Mesenchymal stem cell (in vitro differentiated cells and primary cell): Measurements from ENCODE around the gene COL23A1.
"Not testable (repeated sequence)": the region's sequence is repeated elsewhere in the genome, so short reads cannot be mapped to it uniquely, and the experiment has no call there.

Source experiments
- DNase-seq: peaks from one replicate; pipeline ENCODE4 v3.0.0-alpha.2; 2013
- H2AFZ ChIP-seq: one replicate; pipeline ENCODE4 v1.6.1; 2013; ENCODE audit warnings: low read depth, mild to moderate bottlenecking, control low read depth, inconsistent platforms, low read length, moderate library complexity
- H2AK5ac ChIP-seq: 2 replicates; pipeline ENCODE4 v1.6.1; 2013; ENCODE audit warnings: low read length, moderate library complexity, mild to moderate bottlenecking, inconsistent platforms; ENCODE audit not compliant: severe bottlenecking
- H2BK120ac ChIP-seq: one replicate; pipeline ENCODE4 v1.6.1; 2013; ENCODE audit warnings: low read depth, mild to moderate bottlenecking, inconsistent platforms, low read length, moderate library complexity
- H2BK12ac ChIP-seq, 2 experiments: one replicate each; pipeline ENCODE4 v1.6.1; 2013; ENCODE audit warnings: inconsistent platforms in 2 of 2, low read length in 2 of 2, mild to moderate bottlenecking in 2 of 2, moderate library complexity in 2 of 2, control low read depth in 1 of 2
- H2BK15ac ChIP-seq: one replicate; pipeline ENCODE4 v1.6.1; 2013; ENCODE audit warnings: mild to moderate bottlenecking, low read depth, inconsistent platforms; ENCODE audit not compliant: poor library complexity, severe bottlenecking
- H2BK5ac ChIP-seq: 2 replicates; pipeline ENCODE4 v1.6.1; 2013; ENCODE audit warnings: low read depth, mild to moderate bottlenecking, low read length, control low read depth, inconsistent platforms; ENCODE audit not compliant: poor library complexity, severe bottlenecking
- H3K14ac ChIP-seq, 2 experiments: one replicate each; pipeline ENCODE4 v1.6.1; 2013; ENCODE audit warnings: inconsistent platforms in 2 of 2, low read length in 2 of 2, control low read depth in 1 of 2, mild to moderate bottlenecking in 1 of 2, moderate library complexity in 1 of 2
- H3K18ac ChIP-seq, 2 experiments: one replicate each; pipeline ENCODE4 v1.6.1; 2013; ENCODE audit warnings: inconsistent platforms in 2 of 2, low read length in 2 of 2, control low read depth in 1 of 2, low read depth in 1 of 2, mild to moderate bottlenecking in 1 of 2
- H3K23ac ChIP-seq, 2 experiments: one replicate each; pipeline ENCODE4 v1.6.1; 2013; ENCODE audit warnings: inconsistent platforms in 2 of 2, low read length in 2 of 2, mild to moderate bottlenecking in 2 of 2, moderate library complexity in 2 of 2, control low read depth in 1 of 2
- H3K27ac ChIP-seq: 2 replicates; pipeline ENCODE4 v1.5.1; 2013; ENCODE audit warnings: mild to moderate bottlenecking, moderate library complexity, low read length, control low read depth, inconsistent platforms; ENCODE audit not compliant: poor library complexity, severe bottlenecking
- H3K27me3 ChIP-seq, 2 experiments: 2 replicates each; pipeline versions ENCODE4 v1.6.1 to v1.7.0; 2013; ENCODE audit warnings: low read length in 2 of 2, mild to moderate bottlenecking in 2 of 2, moderate library complexity in 2 of 2, control low read depth in 1 of 2, inconsistent platforms in 1 of 2; ENCODE audit not compliant: control insufficient read depth in 1 of 2, insufficient read depth in 1 of 2
- H3K36me3 ChIP-seq, 2 experiments: 2 replicates each; pipeline versions ENCODE4 v1.6.1 to v1.7.0; 2013; ENCODE audit warnings: low read length in 2 of 2, control low read depth in 1 of 2, inconsistent platforms in 1 of 2, low read depth in 1 of 2, mild to moderate bottlenecking in 1 of 2; ENCODE audit not compliant: insufficient read depth in 2 of 2, control insufficient read depth in 1 of 2
- H3K4ac ChIP-seq, 2 experiments: one replicate each; pipeline ENCODE4 v1.6.1; 2013; ENCODE audit warnings: inconsistent platforms in 2 of 2, low read length in 2 of 2, mild to moderate bottlenecking in 2 of 2, moderate library complexity in 2 of 2, control low read depth in 1 of 2, low read depth in 1 of 2
- H3K4me1 ChIP-seq: 2 replicates; pipeline ENCODE4 v1.6.1; 2013; ENCODE audit warnings: low read depth, low read length, control low read depth; ENCODE audit not compliant: control insufficient read depth, insufficient read depth
- H3K4me2 ChIP-seq: 2 replicates; pipeline ENCODE4 v1.6.1; 2013; ENCODE audit warnings: low read length, mild to moderate bottlenecking, inconsistent platforms; ENCODE audit not compliant: poor library complexity, severe bottlenecking
- H3K4me3 ChIP-seq, 2 experiments: 2 replicates each; pipeline versions ENCODE4 v1.5.1 to v1.7.0; 2013; ENCODE audit warnings: low read length in 2 of 2, mild to moderate bottlenecking in 2 of 2, control low read depth in 1 of 2, low read depth in 1 of 2; ENCODE audit not compliant: insufficient read depth in 1 of 2
- H3K79me1 ChIP-seq: replicated peaks from 2 replicates; pipeline ENCODE4 v1.6.1; 2013; ENCODE audit warnings: mild to moderate bottlenecking, control low read depth, low read length, inconsistent platforms; ENCODE audit not compliant: poor library complexity, severe bottlenecking
- H3K9ac ChIP-seq: 2 replicates; pipeline ENCODE4 v1.7.0; 2013; ENCODE audit warnings: mild to moderate bottlenecking, low read length, moderate library complexity
- H3K9me3 ChIP-seq: 2 replicates; pipeline ENCODE4 v1.7.0; 2013; ENCODE audit warnings: mild to moderate bottlenecking, low read length; ENCODE audit not compliant: control insufficient read depth
- H4K8ac ChIP-seq: one replicate; pipeline ENCODE4 v1.6.1; 2013; ENCODE audit warnings: inconsistent platforms, mild to moderate bottlenecking, low read length, moderate library complexity
- H4K91ac ChIP-seq: one replicate; pipeline ENCODE4 v1.6.1; 2013; ENCODE audit warnings: mild to moderate bottlenecking, low read length, inconsistent platforms
- WGBS: methylation state at CpG from one replicate; pipeline ENCODE4 v1.1.7; 2013; ENCODE audit warnings: mixed read lengths; 5-methylcytosine and 5-hydroxymethylcytosine counted together

Gene COL23A1

GRCh38 chr5:178256746-178257145 is 333.4 kb downstream of the COL23A1 start:
- Histone ChIP-seq H3K4ac (no peak overlapping the region), H3K4me3 (no peak overlapping the region), H3K9me3 (no peaks in the 10 kb centered on the region), H2BK5ac (no peak overlapping the region), H3K4me2 (no peak overlapping the region), H4K91ac (no peak overlapping the region), H2BK12ac (no peak overlapping the region), H3K36me3 (no peaks in the 10 kb centered on the region), H3K4me1 (no peaks in the 10 kb centered on the region), H2BK15ac (no peak overlapping the region), H2AK5ac (no peak overlapping the region), H3K18ac (no peak overlapping the region), H2BK120ac (no peak overlapping the region), H3K9ac (no peak overlapping the region), H3K23ac (no peak overlapping the region), H3K79me1 (no peaks in the 10 kb centered on the region), H3K27me3 (peaks cover 0 to 25% of the 10 kb centered on the region in 2 experiments), H2AFZ (no peak overlapping the region), H3K14ac (no peak overlapping the region), H4K8ac (no peak overlapping the region), H3K27ac (no peak overlapping the region)
- 85% methylated on average over 19 of the region's 19 CpGs for WGBS
- DNase-seq = no peak

GRCh38 chr5:178253632-178254031 is 336.6 kb downstream of the COL23A1 start:
- H3K4me3 ChIP-seq, H3K36me3 ChIP-seq, H3K14ac ChIP-seq, H3K9me3 ChIP-seq, H2BK15ac ChIP-seq, H3K18ac ChIP-seq, H2BK5ac ChIP-seq, DNase-seq, H3K4ac ChIP-seq, H3K9ac ChIP-seq, H3K79me1 ChIP-seq, H4K8ac ChIP-seq, H3K4me2 ChIP-seq, H3K4me1 ChIP-seq, H3K23ac ChIP-seq, H2BK12ac ChIP-seq, H2AFZ ChIP-seq, H4K91ac ChIP-seq, H2AK5ac ChIP-seq, H2BK120ac ChIP-seq, H3K27ac ChIP-seq: not testable (repeated sequence)
- 87% methylated on average over 16 of the region's 18 CpGs for WGBS
- H3K27me3 ChIP-seq = peaks cover 0 to 17% of the 10 kb centered on the region in 2 experiments

DNA sequence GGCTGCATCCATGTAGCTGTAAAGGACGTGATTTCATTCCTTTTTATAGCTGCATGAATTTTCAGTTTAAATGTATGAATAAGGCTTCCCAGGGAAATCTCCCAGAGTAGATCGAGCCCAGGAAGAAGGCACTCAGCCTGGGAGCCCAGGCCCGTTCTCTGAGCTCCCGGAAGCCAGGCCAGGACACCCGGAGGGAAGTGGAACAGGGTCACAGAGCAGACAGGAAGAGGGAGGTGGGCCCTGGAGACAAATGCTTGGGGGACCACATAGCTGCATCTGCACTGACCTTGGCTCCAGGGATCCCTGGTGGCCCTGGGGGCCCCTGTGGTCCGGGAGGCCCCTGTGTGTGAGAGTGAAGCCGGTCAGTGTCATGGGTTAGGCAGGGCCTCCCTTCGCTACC is 337.9 kb downstream of the COL23A1 start:
- no peak overlapping the region for H3K18ac ChIP-seq
- no peak overlapping the region for H2BK15ac ChIP-seq
- no peak overlapping the region for H3K4me3 ChIP-seq
- no peak overlapping the region for H4K91ac ChIP-seq
- DNase-seq = no peak
- H3K4me2 ChIP-seq = no peak overlapping the region
- no peak overlapping the region for H3K9ac ChIP-seq
- H3K27me3 ChIP-seq = peaks cover 0 to 25% of the 10 kb centered on the region in 2 experiments
- WGBS = 72% methylated on average over 8 of the region's 8 CpGs
- H2BK5ac ChIP-seq = no peak overlapping the region
- no peak overlapping the region for H3K4ac ChIP-seq
- H3K9me3 ChIP-seq = no peaks in the 10 kb centered on the region
- no peak overlapping the region for H2BK120ac ChIP-seq
- no peak overlapping the region for H3K14ac ChIP-seq
- H3K4me1 ChIP-seq = no peaks in the 10 kb centered on the region
- no peak overlapping the region for H3K23ac ChIP-seq
- no peak overlapping the region for H4K8ac ChIP-seq
- H2BK12ac ChIP-seq = no peak overlapping the region
- no peaks in the 10 kb centered on the region for H3K79me1 ChIP-seq
- H3K36me3 ChIP-seq = no peaks in the 10 kb centered on the region
- H2AK5ac ChIP-seq = no peak overlapping the region
- H3K27ac ChIP-seq = no peak overlapping the region
- H2AFZ ChIP-seq = no peak overlapping the region

DNA sequence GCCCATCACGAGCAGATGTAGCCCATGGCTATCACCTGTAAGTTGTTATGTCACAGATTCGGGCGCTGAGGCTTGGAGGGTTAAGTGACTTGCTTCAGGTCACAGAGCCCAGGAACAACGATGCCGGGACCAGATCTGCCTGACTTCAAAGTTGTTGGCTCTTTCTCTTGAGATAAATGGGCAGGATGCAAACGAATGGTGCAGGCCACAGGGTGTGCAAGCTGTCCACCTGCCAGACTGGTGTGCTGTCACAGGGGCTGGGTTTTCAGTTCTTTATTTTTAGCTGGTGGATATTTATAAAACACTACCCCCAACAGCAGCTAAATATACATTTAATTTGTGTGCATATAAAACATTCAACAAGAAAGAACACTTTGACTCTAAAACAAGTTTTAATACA is 339.9 kb downstream of the COL23A1 start:
- no peak overlapping the region for H2AFZ ChIP-seq
- peaks cover 0 to 37% of the 10 kb centered on the region in 2 experiments for H3K27me3 ChIP-seq
- no peaks in the 10 kb centered on the region for H3K4me1 ChIP-seq
- no peak overlapping the region for H3K4ac ChIP-seq
- WGBS = 83% methylated on average over 6 of the region's 6 CpGs
- H3K36me3 ChIP-seq = no peaks in the 10 kb centered on the region
- H2AK5ac ChIP-seq = no peak overlapping the region
- H3K18ac ChIP-seq = no peak overlapping the region
- no peak overlapping the region for H3K23ac ChIP-seq
- H4K8ac ChIP-seq = no peak overlapping the region
- H3K14ac ChIP-seq = no peak overlapping the region
- H3K79me1 ChIP-seq = no peaks in the 10 kb centered on the region
- H3K4me3 ChIP-seq = peak overlapping the region in 1 of 2 experiments; percentile 40
- H2BK5ac ChIP-seq = no peak overlapping the region
- no peak overlapping the region for H3K4me2 ChIP-seq
- no peak overlapping the region for H3K9ac ChIP-seq
- H3K27ac ChIP-seq = no peak overlapping the region
- no peaks in the 10 kb centered on the region for H3K9me3 ChIP-seq
- DNase-seq = no peak
- no peak overlapping the region for H2BK120ac ChIP-seq
- H2BK12ac ChIP-seq = no peak overlapping the region
- peak overlapping the region; percentile 22 for H4K91ac ChIP-seq
- no peak overlapping the region for H2BK15ac ChIP-seq
